Neuron (in vitro differentiated cells): Measurements from ENCODE around the gene FREM1.

Experiments
- H2AFZ ChIP-seq: one replicate; pipeline ENCODE4 v1.6.1; 2013; ENCODE audit warnings: low read depth, mild to moderate bottlenecking, inconsistent platforms, low read length, moderate library complexity
- H3K27me3 ChIP-seq: one replicate; pipeline ENCODE4 v1.6.1; 2013; ENCODE audit warnings: low read length; ENCODE audit not compliant: insufficient read depth
- H3K36me3 ChIP-seq: one replicate; pipeline ENCODE4 v1.6.1; 2013; ENCODE audit warnings: low read length; ENCODE audit not compliant: insufficient read depth
- H3K4me1 ChIP-seq: one replicate; pipeline ENCODE4 v1.6.1; 2013; ENCODE audit warnings: low read length; ENCODE audit not compliant: insufficient read depth
- H3K4me3 ChIP-seq: 2 replicates; pipeline ENCODE4 v1.5.1; 2013; ENCODE audit warnings: mild to moderate bottlenecking, low read length, moderate library complexity
- H3K9me3 ChIP-seq: one replicate; pipeline ENCODE4 v1.6.1; 2013; ENCODE audit warnings: low read length

Gene FREM1

DNA sequence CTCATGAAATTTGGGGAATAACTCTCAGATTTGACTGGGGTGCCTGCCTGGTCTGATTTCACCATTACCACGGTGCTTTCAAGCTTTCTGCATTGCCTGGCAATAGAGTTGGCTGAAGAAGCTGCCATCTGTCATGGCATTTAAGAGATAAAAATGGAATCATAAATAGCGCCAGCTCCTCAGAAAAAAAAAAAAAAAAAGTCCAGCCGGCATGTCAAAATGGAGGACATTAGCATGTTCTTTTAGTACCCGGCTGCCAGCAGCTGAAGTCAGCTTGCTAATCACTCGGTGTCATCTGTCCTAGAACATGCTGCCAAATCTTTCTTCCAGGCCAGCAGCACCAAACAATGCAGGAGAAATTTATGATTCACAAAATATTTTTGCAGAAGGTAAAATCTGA, 130.0 kb downstream of the FREM1 start:
- Histone ChIP-seq H3K4me3 (no peak overlapping the region), H3K27me3 (no peaks in the 10 kb centered on the region), H3K36me3 (peaks cover 1% of the 10 kb centered on the region), H2AFZ (no peak overlapping the region), H3K9me3 (no peaks in the 10 kb centered on the region), H3K4me1 (no peaks in the 10 kb centered on the region)

DNA sequence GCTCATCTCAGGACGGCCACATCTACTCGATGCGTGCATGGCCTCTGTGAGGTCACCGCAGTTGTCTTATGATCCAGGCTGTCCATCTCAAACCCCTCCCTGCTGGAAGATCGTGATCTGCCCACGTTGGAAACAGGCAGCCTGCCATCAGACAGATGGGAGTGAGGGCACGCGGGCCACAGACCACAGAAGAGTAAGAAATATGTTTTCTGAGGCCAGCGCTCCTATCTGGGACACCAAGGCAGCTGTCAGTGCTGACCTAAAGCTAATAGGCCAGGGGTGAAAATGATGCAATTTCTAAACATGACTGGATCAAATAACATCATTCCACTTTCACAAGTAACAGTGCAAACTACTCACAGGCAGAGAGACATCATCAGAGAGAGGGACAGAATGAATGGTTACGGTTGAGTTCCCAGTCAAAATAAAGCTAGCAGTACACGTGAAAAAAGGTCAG, 130.6 kb downstream of the FREM1 start:
- Histone ChIP-seq H3K4me1 (no peaks in the 10 kb centered on the region), H3K27me3 (no peaks in the 10 kb centered on the region), H2AFZ (no peak overlapping the region), H3K4me3 (no peak overlapping the region), H3K9me3 (no peaks in the 10 kb centered on the region), H3K36me3 (peaks cover 1% of the 10 kb centered on the region)

DNA sequence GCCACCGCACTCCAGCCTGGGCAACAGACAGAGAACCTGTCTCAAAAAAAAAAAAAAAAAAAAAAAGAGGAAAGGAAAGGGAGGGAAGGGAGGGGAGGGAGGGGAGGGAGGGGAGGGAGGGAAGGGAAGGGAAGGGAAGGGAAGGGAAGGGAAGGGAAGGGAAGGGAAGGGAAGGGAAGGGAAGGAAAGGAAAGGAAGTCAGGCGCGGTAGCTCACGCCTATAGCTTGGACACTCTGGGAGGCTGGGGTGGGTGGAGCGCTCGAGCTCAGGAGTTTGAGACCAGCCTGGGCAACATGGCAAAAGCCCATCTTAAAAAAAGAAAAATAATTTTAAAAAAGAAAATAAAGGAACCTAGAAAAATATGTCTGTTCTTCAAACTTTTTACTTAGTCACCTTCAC, 131.7 kb downstream of the FREM1 start:
- Histone ChIP-seq H3K4me3 (no peak overlapping the region), H3K36me3 (peaks cover 1% of the 10 kb centered on the region), H3K27me3 (no peaks in the 10 kb centered on the region), H3K9me3 (no peaks in the 10 kb centered on the region), H2AFZ (no peak overlapping the region), H3K4me1 (no peaks in the 10 kb centered on the region)

DNA sequence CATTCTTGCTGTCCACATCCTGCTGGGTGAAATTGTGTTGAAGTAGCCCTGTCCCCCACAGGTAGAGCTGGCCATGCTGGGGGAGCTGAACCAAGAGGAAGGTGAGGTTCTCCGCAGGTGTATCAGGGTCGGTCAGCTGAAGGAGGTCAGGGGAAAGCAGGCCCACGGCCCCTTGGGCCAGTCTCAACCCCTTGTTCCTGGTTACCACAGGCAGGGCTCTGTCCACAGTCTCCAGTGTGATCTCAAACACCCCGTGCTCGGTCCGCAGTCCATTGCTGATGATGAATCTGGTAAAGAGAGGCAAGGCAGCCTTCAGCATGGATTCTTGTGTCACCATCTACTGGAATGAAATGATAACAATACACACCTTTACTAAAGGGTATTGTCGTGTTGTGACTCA, 134.3 kb downstream of the FREM1 start:
- Histone ChIP-seq H3K4me1 (no peaks in the 10 kb centered on the region), H2AFZ (no peak overlapping the region), H3K9me3 (no peaks in the 10 kb centered on the region), H3K36me3 (peaks cover 1% of the 10 kb centered on the region), H3K27me3 (no peaks in the 10 kb centered on the region), H3K4me3 (no peak overlapping the region)

DNA sequence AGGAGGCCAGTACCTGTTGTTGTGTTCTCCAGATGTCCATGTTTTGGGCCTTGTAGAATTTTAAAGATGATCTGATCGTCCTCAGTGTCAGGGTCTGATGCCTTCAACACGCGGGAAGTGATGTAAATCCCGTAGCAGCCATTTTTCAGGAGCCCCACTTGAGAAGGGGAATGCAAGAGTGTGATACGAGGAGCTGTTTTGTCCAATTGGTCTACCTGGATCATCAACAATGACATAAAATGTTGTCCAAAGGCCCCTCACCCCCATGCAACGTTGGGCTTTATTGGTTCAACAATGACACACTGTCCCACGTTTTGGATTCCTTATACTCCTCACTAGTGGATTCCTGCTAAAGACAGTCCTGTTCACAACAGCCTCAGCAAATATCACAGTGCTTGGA, 139.6 kb downstream of the FREM1 start:
- Histone ChIP-seq H3K9me3 (no peaks in the 10 kb centered on the region), H3K27me3 (no peaks in the 10 kb centered on the region), H3K36me3 (peaks cover under 1% of the 10 kb centered on the region), H3K4me3 (no peak overlapping the region), H2AFZ (no peak overlapping the region), H3K4me1 (no peaks in the 10 kb centered on the region)

DNA sequence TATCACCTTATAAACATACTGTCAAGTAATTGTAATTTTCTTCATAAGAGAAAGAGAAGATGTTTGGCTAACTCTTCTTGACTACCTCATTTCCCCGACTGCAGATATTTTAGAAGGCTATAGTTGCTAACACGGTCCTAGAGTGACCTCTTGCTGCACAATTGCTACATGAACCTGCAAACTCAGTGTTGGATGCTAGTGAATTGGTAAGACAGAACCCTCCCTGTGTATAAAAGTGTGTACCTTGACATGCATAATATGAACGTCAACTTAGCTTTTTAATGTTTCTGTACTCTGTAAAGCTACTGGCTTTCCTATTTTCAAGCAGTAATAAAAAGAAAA, 141.0 kb downstream of the FREM1 start:
- no peak overlapping the region for H2AFZ ChIP-seq
- no peaks in the 10 kb centered on the region for H3K9me3 ChIP-seq
- H3K4me3 ChIP-seq, result no peak overlapping the region
- H3K4me1 ChIP-seq, result no peaks in the 10 kb centered on the region
- H3K36me3 ChIP-seq, result no peaks in the 10 kb centered on the region
- H3K27me3 ChIP-seq, result no peaks in the 10 kb centered on the region

DNA sequence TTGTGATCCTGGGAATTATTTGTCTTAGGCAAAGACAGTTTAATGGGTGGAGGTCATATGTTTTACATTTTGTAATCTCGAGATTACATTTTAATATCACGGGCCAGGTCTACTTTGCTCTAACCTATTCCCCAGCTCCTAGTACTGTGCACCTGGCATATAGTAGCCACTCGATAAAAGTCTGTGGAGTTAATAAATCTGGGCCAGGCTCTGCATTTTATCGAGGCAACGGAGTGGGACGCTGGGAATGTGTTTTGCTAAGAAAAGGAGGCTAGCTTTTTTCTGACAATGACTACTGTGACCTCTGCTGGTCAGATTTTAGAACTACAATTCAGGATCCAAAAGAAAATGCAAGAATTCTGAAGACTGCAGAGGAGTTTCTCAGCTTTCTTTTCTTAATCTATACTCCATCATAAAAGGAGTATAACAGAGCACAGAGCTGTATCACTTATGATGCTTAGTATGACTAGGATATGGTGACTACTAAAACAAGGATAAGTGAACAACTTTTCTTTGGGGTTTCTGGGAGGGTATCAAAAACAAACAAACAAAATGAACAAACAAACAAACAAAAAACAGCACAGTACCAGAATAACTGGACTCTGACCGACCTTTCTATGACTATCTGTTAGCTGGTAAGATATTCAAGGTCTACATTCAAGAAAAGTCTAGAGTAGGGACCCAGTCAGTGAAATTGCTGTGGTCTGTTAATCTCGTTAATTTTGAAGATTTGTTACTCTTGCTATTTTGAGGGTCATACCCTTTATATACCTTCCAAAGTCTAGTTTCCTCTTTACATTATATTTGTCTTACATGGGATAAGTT, 141.6 kb downstream of the FREM1 start:
- Histone ChIP-seq H3K27me3 (no peaks in the 10 kb centered on the region), H3K4me1 (no peaks in the 10 kb centered on the region), H2AFZ (no peak overlapping the region), H3K36me3 (no peaks in the 10 kb centered on the region), H3K4me3 (no peak overlapping the region), H3K9me3 (no peaks in the 10 kb centered on the region)

DNA sequence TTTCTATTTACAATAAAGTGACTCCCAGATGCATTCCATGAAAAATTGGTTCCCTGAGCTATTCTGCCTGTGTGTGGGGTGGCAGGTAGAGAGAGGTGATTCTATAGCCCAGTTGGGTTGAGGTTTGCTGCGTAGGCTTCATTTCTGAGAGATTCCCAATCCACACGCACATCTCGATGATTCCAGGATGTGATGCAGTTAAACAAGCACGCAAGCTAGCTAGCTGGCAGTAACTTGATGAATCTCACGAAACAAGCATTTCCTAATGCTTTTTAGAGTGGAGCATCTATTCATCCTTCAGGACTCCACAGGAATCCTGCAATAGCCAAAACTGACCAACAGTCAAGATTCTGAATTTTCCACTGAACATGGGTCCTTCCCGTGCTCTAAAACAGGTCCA, 143.9 kb downstream of the FREM1 start:
- Histone ChIP-seq H3K4me3 (no peak overlapping the region), H3K36me3 (no peaks in the 10 kb centered on the region), H3K4me1 (no peaks in the 10 kb centered on the region)

DNA sequence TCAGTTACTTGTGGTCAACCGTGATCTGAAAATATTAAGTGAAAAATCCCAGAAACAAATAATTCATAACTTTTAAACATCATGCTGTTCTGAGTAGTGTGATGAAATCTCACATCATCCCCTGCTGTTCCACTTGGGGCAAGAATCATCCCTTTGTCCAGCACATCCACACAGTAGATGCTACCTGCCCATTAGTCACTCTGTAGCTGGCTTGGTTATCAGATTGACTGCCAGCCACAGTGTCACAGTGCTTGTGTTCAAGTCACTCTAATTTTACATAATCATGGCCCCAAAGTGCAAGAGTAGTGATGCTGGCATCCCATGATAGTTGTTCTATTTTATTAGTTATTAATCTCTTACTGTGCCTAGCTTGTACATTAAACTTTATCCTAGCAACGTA, 148.6 kb downstream of the FREM1 start:
- Histone ChIP-seq H2AFZ (no peak overlapping the region), H3K4me3 (no peak overlapping the region), H3K27me3 (no peaks in the 10 kb centered on the region), H3K4me1 (no peaks in the 10 kb centered on the region), H3K9me3 (no peaks in the 10 kb centered on the region), H3K36me3 (no peaks in the 10 kb centered on the region)

More for the DNA sequence above, 143.9 kb downstream of the FREM1 start:
- Histone ChIP-seq H3K27me3 (no peaks in the 10 kb centered on the region), H3K9me3 (no peaks in the 10 kb centered on the region), H2AFZ (no peak overlapping the region)

DNA sequence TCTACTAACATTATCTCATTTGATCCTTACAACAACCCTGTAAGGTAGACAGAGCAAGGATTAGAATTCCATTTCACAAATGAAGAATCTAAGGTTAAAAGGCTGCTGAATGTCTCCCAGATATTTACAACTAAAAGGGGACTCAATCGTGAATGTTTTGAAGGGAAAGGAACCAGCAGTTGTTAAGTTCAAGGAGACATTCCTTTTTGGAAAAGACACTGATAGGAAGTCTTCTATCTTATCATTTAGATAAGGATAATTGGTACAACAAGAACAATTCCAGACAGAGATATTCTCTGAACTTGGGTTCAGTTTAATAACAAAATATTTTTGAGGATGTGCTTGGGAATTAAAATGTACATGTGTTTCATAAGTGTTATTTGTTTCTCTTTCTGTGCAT, 150.2 kb downstream of the FREM1 start:
- H3K4me3 ChIP-seq, result no peak overlapping the region
- no peaks in the 10 kb centered on the region for H3K9me3 ChIP-seq
- no peak overlapping the region for H2AFZ ChIP-seq
- H3K27me3 ChIP-seq, result no peaks in the 10 kb centered on the region
- no peaks in the 10 kb centered on the region for H3K4me1 ChIP-seq
- H3K36me3 ChIP-seq, result no peaks in the 10 kb centered on the region

DNA sequence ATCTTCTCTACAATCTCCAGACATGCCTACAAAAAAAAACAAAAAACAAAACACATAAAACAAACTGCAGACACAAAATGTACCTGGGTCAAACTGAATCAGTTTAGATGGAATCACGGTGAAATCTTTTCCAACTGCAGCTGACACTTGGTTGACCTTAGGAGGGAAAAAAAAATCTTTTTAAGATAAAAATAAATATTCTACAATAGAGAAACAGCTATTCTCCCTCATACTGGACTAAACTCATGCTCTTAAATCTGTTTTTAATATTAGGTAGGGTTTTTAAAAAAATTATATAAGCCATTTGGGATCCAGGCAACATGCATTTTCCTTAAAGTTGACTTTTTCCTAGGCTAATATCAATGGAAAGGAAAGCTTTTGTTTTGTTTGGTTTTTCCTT, 153.9 kb downstream of the FREM1 start:
- Histone ChIP-seq H2AFZ (no peak overlapping the region), H3K36me3 (no peaks in the 10 kb centered on the region), H3K27me3 (no peaks in the 10 kb centered on the region), H3K9me3 (no peaks in the 10 kb centered on the region), H3K4me1 (no peaks in the 10 kb centered on the region), H3K4me3 (no peak overlapping the region)

DNA sequence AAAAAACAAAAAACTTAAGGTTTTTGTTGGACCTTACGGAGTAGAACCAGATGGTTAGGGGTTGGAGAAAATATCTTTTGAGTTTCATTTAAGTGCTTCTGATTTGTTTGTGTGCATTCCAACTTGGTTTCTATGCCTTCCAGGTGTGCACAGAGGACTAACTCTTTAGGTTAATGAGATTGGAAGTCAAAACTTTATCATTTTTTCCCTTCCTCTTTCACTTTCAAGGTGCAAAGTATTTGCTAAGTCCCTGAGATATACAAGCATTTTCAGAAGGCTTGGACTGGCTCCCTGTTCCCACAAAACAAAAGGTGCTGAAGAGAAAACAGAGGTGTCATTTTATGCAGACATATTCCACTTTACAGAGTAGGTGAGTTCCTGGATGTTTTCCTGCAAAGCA, 157.4 kb downstream of the FREM1 start:
- Histone ChIP-seq H3K9me3 (no peaks in the 10 kb centered on the region), H3K27me3 (no peaks in the 10 kb centered on the region), H3K4me1 (no peaks in the 10 kb centered on the region), H3K36me3 (peaks cover 7% of the 10 kb centered on the region), H3K4me3 (no peak overlapping the region), H2AFZ (no peak overlapping the region)

DNA sequence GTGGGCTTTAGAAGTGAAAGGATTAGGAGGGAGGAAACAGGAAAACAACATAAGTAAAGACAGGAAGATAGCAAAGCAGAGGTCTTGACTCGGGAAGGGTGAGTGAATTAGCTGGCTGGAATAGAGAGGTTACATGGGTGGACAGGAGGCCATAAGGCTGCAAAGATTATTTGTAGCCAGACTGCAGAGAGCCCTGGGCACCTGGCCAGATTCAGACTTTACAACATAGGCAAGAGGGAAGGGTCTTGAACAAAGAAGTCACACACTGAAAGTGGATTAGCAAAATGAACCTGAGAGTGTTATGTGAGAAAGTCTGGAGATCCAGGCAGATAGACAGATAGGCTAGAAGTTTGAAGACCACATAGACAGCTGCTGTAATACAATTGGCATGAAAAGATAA, 158.0 kb downstream of the FREM1 start:
- no peak overlapping the region for H3K4me3 ChIP-seq
- H3K9me3 ChIP-seq, result no peaks in the 10 kb centered on the region
- no peaks in the 10 kb centered on the region for H3K4me1 ChIP-seq
- no peak overlapping the region for H2AFZ ChIP-seq
- H3K36me3 ChIP-seq, result peaks cover 7% of the 10 kb centered on the region
- no peaks in the 10 kb centered on the region for H3K27me3 ChIP-seq

DNA sequence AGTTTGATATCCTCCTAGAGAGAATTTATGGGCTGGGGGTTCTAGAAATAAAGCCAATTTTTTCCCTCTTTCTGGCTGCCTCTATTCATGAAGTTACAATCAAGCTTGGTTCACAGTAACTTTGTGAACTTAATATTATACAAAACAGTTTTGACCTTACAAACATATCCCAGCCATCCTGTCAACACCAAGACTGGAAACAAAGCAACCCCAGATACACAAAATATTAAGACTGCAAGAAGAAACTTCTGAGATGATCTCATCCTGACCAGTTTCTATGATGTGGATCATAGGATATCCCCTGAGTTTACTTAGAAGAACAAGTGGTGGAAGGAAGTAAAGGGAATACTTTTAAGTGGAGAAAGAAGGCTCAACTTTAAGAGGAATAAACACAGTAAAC, 159.4 kb downstream of the FREM1 start:
- Histone ChIP-seq H3K36me3 (peaks cover 14% of the 10 kb centered on the region), H3K4me3 (no peak overlapping the region), H2AFZ (no peak overlapping the region), H3K9me3 (no peaks in the 10 kb centered on the region), H3K27me3 (no peaks in the 10 kb centered on the region), H3K4me1 (no peaks in the 10 kb centered on the region)
